Fibroblast of gingiva (primary cell): ENCODE data around the gene TAF15.

Source experiments
- DNase-seq: peaks from one replicate; pipeline ENCODE4 v3.0.0-alpha.2; 2011; ENCODE audit warnings: low read depth

The TAF15 gene

GRCh38 chr17:35788477-35789368, 20.6 kb upstream of the TAF15 start:
- peak; percentile 65 for DNase-seq

- no peak for DNase-seq
These were observed 18.4 kb upstream of the TAF15 start for GRCh38 chr17:35790841-35791240.

GRCh38 chr17:35791681-35792350, 17.5 kb upstream of the TAF15 start:
- DNase-seq: no peak

GRCh38 chr17:35793257-35793656, 16.0 kb upstream of the TAF15 start:
- no peak for DNase-seq

- DNase-seq: no peak
These were observed 14.0 kb upstream of the TAF15 start, which contains the start of gene MMP28 for GRCh38 chr17:35795007-35795870. MMP28 (minus strand) TSS chr17:35795641; CDS start chr17:35795377, 264 bp downstream.

GRCh38 chr17:35795871-35796265, 13.4 kb upstream of the TAF15 start:
- no peak for DNase-seq

GRCh38 chr17:35796942-35797341, 12.3 kb upstream of the TAF15 start:
- no peak for DNase-seq

- DNase-seq: no peak
These were observed 11.9 kb upstream of the TAF15 start for GRCh38 chr17:35797370-35797769.

GRCh38 chr17:35797918-35798317, 11.4 kb upstream of the TAF15 start:
- no peak for DNase-seq

- peak; percentile 86 for DNase-seq
These were observed 9.3 kb upstream of the TAF15 start for GRCh38 chr17:35799942-35800341.

- peak; percentile 27 for DNase-seq
These were observed 7.6 kb upstream of the TAF15 start for GRCh38 chr17:35801583-35802224.

- DNase-seq: peak; percentile 94
These were observed 4.6 kb upstream of the TAF15 start for GRCh38 chr17:35804658-35805192.

- peak; percentile 53 for DNase-seq
These were observed 1.7 kb upstream of the TAF15 start for GRCh38 chr17:35807371-35808144.

- DNase-seq: no peak
These were observed 883 bp upstream of the TAF15 start for GRCh38 chr17:35808240-35808961.

- no peak for DNase-seq
These were observed 674 bp downstream of the TAF15 start for GRCh38 chr17:35809855-35810461.

- DNase-seq: no peak
These were observed 2.5 kb downstream of the TAF15 start for GRCh38 chr17:35811759-35812158.

GRCh38 chr17:35812456-35812855, 3.2 kb downstream of the TAF15 start:
- DNase-seq: no peak

GRCh38 chr17:35816723-35817122, 7.4 kb downstream of the TAF15 start:
- DNase-seq: no peak

- DNase-seq: no peak
These were observed 7.9 kb downstream of the TAF15 start for GRCh38 chr17:35817196-35817595.

GRCh38 chr17:35819455-35819854, 10.2 kb downstream of the TAF15 start:
- DNase-seq: no peak
